Esophagus muscularis mucosa (tissue), 3 donors: Measurements from ENCODE around the gene PRSS33.

Experiments used
- CTCF ChIP-seq, 3 experiments: fragments of 200-600 bp in 2 of 3; fragments of 450-650 bp in 1 of 3; sonication (generic) in 2 of 3; IDR thresholded peaks; one replicate each; pipeline ENCODE4 v1.5.1; 2017 to 2019; ENCODE audit warnings: antibody characterized with exemption in 3 of 3, mild to moderate bottlenecking in 2 of 3, moderate library complexity in 1 of 3
- POLR2AphosphoS5 ChIP-seq, 2 donors: sonication (generic); formaldehyde crosslinking; IDR thresholded peaks; one replicate each; pipeline ENCODE4 v1.6.1; 2017; ENCODE audit warnings: antibody characterized with exemption in 2 of 2

GRCh38 chr16:2819939-2820835 is 32.8 kb upstream of the PRSS33 start:
- TF ChIP-seq POLR2AphosphoS5 (IDR thresholded peaks at IDR 0.05) (no peak), CTCF (IDR thresholded peaks at IDR 0.05) (no peak)
